ENCODE data around the gene SLC39A9. TPM values are rescaled to one million over a fixed set of nuclear protein-coding genes. Genes with fewer than 3 reads are reported as not detected.

SLC39A9 gene
- total RNA-seq, 3 donors from 2014 or later, result 71.1 to 92.3 (median 73.8) TPM

GRCh38 chr14:69353168-69353567 is 45.3 kb upstream of the SLC39A9 start:
- intact Hi-C loops (cut with DNase I; ENCODE audit: low total_unique reads), result no loop called here

GRCh38 chr14:69354383-69355153 is 43.9 kb upstream of the SLC39A9 start:
- TF ChIP-seq CTCF (IDR thresholded peaks at IDR 0.05) (no peak), POLR2A (IDR thresholded peaks at IDR 0.05) (no peak), POLR2AphosphoS5 (IDR thresholded peaks at IDR 0.05) (no peak)
- H3K27me3 ChIP-seq, result no peaks in the 10 kb centered on the region
- no peaks in the 10 kb centered on the region for H3K9me3 ChIP-seq
- no peak overlapping the region for H3K4me3 ChIP-seq
- H3K27ac ChIP-seq, result peak overlapping the region; percentile 65 to 72
- H3K36me3 ChIP-seq, result no peaks in the 10 kb centered on the region
- DNase-seq (ENCODE audit: low spot score in 2 of 2), result no peak
- H3K4me1 ChIP-seq, result peaks cover 0 to 13% of the 10 kb centered on the region in 2 donors
- intact Hi-C loops (cut with DNase I; ENCODE audit: low total_unique reads), result no loop called here

More at GRCh38 chr14:69353168-69353567, 45.3 kb upstream of the SLC39A9 start:
- H3K27ac ChIP-seq, result no peak overlapping the region
- no peak overlapping the region for H3K4me3 ChIP-seq
- no peak for DNase-seq (ENCODE audit: low spot score in 2 of 2)
- no peaks in the 10 kb centered on the region for H3K36me3 ChIP-seq
- no peak for TF ChIP-seq POLR2A (IDR thresholded peaks at IDR 0.05)
- no peak for TF ChIP-seq POLR2AphosphoS5 (IDR thresholded peaks at IDR 0.05)
- no peak for TF ChIP-seq CTCF (IDR thresholded peaks at IDR 0.05)
- peaks cover 0 to 13% of the 10 kb centered on the region in 2 donors for H3K4me1 ChIP-seq
- H3K27me3 ChIP-seq, result no peaks in the 10 kb centered on the region
- no peaks in the 10 kb centered on the region for H3K9me3 ChIP-seq

GRCh38 chr14:69355154-69355597 is 43.3 kb upstream of the SLC39A9 start:
- TF ChIP-seq CTCF (IDR thresholded peaks at IDR 0.05) (no peak), POLR2A (IDR thresholded peaks at IDR 0.05) (no peak), POLR2AphosphoS5 (IDR thresholded peaks at IDR 0.05) (no peak)
- Histone ChIP-seq H3K27ac (peak overlapping the region; percentile 65 to 72), H3K4me3 (no peak overlapping the region), H3K36me3 (no peaks in the 10 kb centered on the region), H3K4me1 (peaks cover 0 to 13% of the 10 kb centered on the region in 2 donors), H3K27me3 (no peaks in the 10 kb centered on the region), H3K9me3 (no peaks in the 10 kb centered on the region)
- DNase-seq (ENCODE audit: low spot score in 2 of 2), result no peak
- intact Hi-C loops (cut with DNase I; ENCODE audit: low total_unique reads), result no loop called here

GRCh38 chr14:69355607-69356281 is 42.7 kb upstream of the SLC39A9 start:
- Histone ChIP-seq H3K27ac (peak overlapping the region; percentile 65 to 72), H3K4me3 (no peak overlapping the region)
- intact Hi-C loops (cut with DNase I; ENCODE audit: low total_unique reads), result no loop called here

More at GRCh38 chr14:69355607-69356281, 42.7 kb upstream of the SLC39A9 start:
- no peaks in the 10 kb centered on the region for H3K36me3 ChIP-seq
- peaks cover 0 to 13% of the 10 kb centered on the region in 2 donors for H3K4me1 ChIP-seq
- H3K9me3 ChIP-seq, result no peaks in the 10 kb centered on the region
- DNase-seq (ENCODE audit: low spot score in 2 of 2), result peak in 1 of 2 donors; percentile 40
- H3K27me3 ChIP-seq, result no peaks in the 10 kb centered on the region
- TF ChIP-seq CTCF (IDR thresholded peaks at IDR 0.05), result no peak
- TF ChIP-seq POLR2A (IDR thresholded peaks at IDR 0.05), result no peak
- peak in 1 of 3 donors; percentile 32 for TF ChIP-seq POLR2AphosphoS5 (IDR thresholded peaks at IDR 0.05)
